Left cardiac atrium (tissue), 4 donors: Measurements from ENCODE around the gene OR5M11. TPM values are rescaled to one million over a fixed set of nuclear protein-coding genes. Genes with fewer than 3 reads are reported as not detected.
"Not testable (repeated sequence)": the region's sequence is repeated elsewhere in the genome, so short reads cannot be mapped to it uniquely, and the experiment has no call there.

Experiments used
- ATAC-seq, 2 donors: fragments of 200-7000 bp; cut with Tn5 transposase; one replicate each; pipeline ENCODE4 v1.9.1; 2020; ENCODE audit warnings: mild to moderate bottlenecking in 2 of 2, moderate library complexity in 2 of 2
- DNase-seq: peaks from one replicate; pipeline ENCODE4 v3.0.0-alpha.2; 2020
- intact Hi-C, 2 donors: fragments of 100-400 bp; cut with DNase I; formaldehyde crosslinking; loops; one replicate each; pipeline versions ENCODE4 v1.14.1 to v1.15.1; 2022 to 2023
- long read RNA-seq: library from polyadenylated mRNA; unstranded; transcript quantifications from one replicate; pipeline ENCODE4 v2.0.0, GENCODE V29; 2021
- total RNA-seq, 2 donors: library from RNA; stranded (reverse); fragmentation: NEBNext Ultra II Directional; extraction: Animal tissue kit (Norgen Biotek cat#: 25700); gene quantifications; one replicate each; pipeline ENCODE4 v1.2.1, GENCODE V29; 2021
- donor health status: DM: no; HTN: yes; CAD: no.
- donor health status: DM: no; HTN: yes; CAD: no; lungs with severe emphysema.
- donor health status: DM: yes; HTN: yes; CAD: no.
- donor health status: Dilated cardiomyopathy.

OR5M11 gene
- not detected for total RNA-seq
- long read RNA-seq = 0 reads

- intact Hi-C loops = no loop called here
- ATAC-seq (no peak), DNase-seq (no peak)
Measured at GRCh38 chr11:56543157-56543556, at the start of gene OR5M11. Gene OR5M11, minus strand, starts transcription at chr11:56543257. Its CDS starts 0 bp downstream, at chr11:56543257.

DNA sequence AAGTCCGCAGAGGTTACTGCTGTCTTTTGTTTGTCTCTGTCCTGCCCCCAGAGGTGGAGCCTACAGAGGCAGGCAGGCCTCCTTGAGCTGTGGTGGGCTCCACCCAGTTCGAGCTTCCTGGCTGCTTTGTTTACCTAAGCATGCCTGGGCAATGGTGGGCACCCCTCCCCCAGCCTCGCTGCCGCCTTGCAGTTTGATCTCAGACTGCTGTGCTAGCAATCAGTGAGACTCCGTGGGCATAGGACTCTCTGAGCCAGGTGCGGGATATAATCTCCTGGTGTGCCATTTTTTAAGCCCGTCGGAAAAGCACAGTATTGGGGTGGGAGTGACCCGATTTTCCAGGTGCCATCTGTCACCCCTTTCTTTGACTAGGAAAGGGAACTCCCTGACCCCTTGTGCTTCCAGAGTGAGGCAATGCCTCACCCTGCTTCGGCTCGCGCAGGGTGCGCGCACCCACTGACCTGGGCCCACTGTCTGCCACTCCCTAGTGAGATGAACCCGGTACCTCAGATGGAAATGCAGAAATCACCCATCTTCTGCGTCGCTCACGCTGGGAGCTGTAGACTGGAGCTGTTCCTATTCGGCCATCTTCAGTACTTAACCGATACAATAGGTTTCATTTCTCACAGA is 49.1 kb upstream of the OR5M11 start:
- intact Hi-C loops, DNase-seq, ATAC-seq: not testable (repeated sequence)

- no peak for ATAC-seq
- intact Hi-C loops = no loop called here
- DNase-seq = no peak
Measured at GRCh38 chr11:56577621-56578020, 34.6 kb upstream of the OR5M11 start, which contains the start of gene OR5M10. Gene OR5M10, minus strand, starts transcription at chr11:56577721. Its CDS starts 0 bp downstream, at chr11:56577721.

DNA sequence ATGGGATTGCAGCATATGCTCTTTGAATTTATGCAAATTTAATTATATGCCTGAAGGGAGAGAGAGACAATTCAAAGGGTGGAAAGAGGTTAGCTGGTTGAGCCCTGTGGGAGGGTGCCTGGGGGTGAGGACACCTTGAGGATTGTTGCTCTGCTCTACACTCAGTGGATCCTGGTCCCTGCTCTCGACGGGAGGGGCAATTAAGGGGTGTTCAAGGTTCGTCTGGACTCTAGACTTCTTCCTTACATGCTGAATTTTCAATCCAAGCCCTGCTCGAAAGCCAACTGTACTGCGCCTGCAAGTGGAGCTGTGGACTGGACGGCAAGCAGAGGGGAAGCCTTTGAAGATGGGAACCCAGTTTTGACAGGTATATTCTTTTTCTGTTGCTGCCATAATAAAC is 15.5 kb upstream of the OR5M11 start:
- intact Hi-C loops = no loop called here
- no peak for DNase-seq
- no peak for ATAC-seq

GRCh38 chr11:56554691-56555090 is 11.6 kb upstream of the OR5M11 start:
- DNase-seq, intact Hi-C loops, ATAC-seq: not testable (repeated sequence)

GRCh38 chr11:56545531-56545930 is 2.5 kb upstream of the OR5M11 start:
- DNase-seq (no peak), ATAC-seq (no peak)
- intact Hi-C loops = no loop called here

DNA sequence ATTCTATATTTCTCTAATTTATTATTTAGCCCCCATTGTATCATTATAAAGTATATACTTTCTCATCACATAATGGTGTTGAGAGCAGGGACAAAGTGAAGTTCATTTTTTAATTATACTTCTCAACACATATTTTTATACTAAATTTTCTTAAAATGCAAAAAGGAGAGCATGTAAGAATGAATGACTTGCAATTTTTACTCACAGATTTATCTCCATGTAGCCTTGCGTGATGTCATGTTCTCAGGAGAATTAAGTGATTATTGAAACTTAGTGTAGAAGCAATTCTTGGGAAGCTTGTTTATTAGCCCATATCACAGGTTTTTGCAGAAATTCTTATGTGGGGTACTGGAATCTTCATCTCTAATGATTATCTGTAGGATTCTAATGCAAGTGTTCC is 682 bp upstream of the OR5M11 start:
- DNase-seq = no peak
- intact Hi-C loops = no loop called here
- ATAC-seq = no peak

GRCh38 chr11:56533054-56533740 is 9.9 kb downstream of the OR5M11 start:
- intact Hi-C loops = no loop called here
- ATAC-seq = no peak
- no peak for DNase-seq

DNA sequence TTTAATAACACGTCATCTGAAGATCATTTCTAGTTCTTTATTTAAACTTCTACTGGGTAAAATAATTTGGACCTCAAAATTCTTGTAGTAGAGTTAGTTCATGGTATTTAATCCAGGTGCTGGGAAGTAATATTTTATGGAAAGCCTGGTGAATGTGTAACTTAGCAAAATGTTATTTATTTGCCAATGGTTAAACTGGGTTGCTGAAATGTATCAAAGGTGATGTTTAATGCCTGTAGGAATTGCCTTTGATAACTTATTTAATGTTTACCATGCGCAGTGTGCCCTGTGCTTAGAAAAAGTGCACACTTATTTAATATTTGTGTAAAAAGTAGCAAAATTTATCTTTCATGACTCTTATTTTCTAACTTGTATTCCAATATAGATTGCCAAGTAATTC is 11.2 kb downstream of the OR5M11 start:
- ATAC-seq (no peak), DNase-seq (no peak)
- intact Hi-C loops = no loop called here

- ATAC-seq (no peak), DNase-seq (no peak)
- intact Hi-C loops = no loop called here
Measured at GRCh38 chr11:56522008-56522407, 21.0 kb downstream of the OR5M11 start.

GRCh38 chr11:56513280-56513679 is 29.8 kb downstream of the OR5M11 start:
- ATAC-seq = no peak
- no peak for DNase-seq
- intact Hi-C loops = no loop called here

DNA sequence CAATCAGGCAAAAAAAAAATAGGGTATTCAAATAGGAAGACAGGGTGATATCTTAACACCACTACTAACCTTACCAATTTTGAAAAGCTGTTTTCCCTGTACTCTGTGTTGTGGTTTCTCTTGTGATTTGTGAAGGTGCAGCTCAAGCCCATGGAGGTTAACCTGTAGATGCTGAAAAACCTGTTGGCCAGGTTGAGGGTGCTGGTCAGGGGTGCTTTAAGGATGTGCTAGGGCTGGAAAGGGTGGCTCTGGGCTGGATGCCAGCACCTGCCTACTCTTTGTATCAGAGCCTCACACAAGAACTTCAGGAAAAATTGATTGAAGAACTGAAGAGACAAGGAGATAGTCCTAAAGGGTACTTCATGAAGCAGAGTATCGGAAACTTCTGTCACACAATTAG is 33.6 kb downstream of the OR5M11 start:
- ATAC-seq = no peak
- intact Hi-C loops = no loop called here
- DNase-seq = no peak

DNA sequence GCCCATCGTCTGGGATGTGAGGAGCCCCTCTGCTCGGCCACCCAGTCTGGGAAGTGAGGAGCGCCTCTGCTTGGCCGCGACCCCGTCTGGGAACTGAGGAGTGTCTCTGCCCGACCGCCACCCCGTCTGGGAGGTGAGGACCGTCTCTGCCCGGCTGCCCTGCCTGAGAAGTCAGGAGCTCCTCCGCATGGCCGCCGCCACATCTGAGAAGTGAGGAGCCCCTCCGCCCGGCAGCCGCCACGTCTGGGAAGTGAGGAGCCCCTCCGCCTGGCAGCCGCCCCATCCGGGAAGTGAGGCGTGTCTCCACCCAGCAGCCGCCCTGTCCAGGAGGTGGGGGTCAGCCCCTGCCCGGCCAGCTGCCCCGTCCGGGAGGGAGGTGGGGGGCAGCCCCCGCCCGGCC is 46.0 kb downstream of the OR5M11 start:
- ATAC-seq = no peak
- DNase-seq = no peak

GRCh38 chr11:56495117-56495516 is 47.9 kb downstream of the OR5M11 start:
- intact Hi-C loops = no loop called here
- DNase-seq = no peak
- ATAC-seq = no peak

More for the DNA sequence above, 46.0 kb downstream of the OR5M11 start:
- intact Hi-C loops = no loop called here

Other genes starting within 250 kb of the OR5M11 start
- gene OR8K3, start 228.1 kb downstream of the OR5M11 start, total RNA-seq = not detected
- gene OR8K1, start 197.2 kb downstream of the OR5M11 start, total RNA-seq = not detected
- not detected for gene OR8J1, start 189.0 kb downstream of the OR5M11 start, total RNA-seq
- gene OR8U1, start 167.6 kb downstream of the OR5M11 start, total RNA-seq = not detected
- not detected for gene OR5AL1, start 130.6 kb downstream of the OR5M11 start, total RNA-seq
- not detected for gene OR5M3, start 69.9 kb downstream of the OR5M11 start, total RNA-seq
- not detected for gene OR5M8, start 51.9 kb downstream of the OR5M11 start, total RNA-seq
- gene OR5M10, start 34.5 kb upstream of the OR5M11 start, total RNA-seq = not detected
- gene OR5M1, start 71.6 kb upstream of the OR5M11 start, total RNA-seq = not detected
- not detected for gene OR5AP2, start 99.2 kb upstream of the OR5M11 start, total RNA-seq
- gene OR5AR1, start 120.4 kb upstream of the OR5M11 start, total RNA-seq = not detected
- gene OR9G1, start 155.8 kb upstream of the OR5M11 start, total RNA-seq = not detected
- not detected for gene OR9G4, start 205.4 kb upstream of the OR5M11 start, total RNA-seq